ENCODE results near the gene HOXA3. TPM values are rescaled to one million over a fixed set of nuclear protein-coding genes. Genes with fewer than 3 reads are reported as not detected.

Gene HOXA3
- total RNA-seq, 1 experiment from 2014 or later: 8.6 TPM

Other genes starting within 250 kb of the HOXA3 start
- gene HOXA1, start 56.6 kb downstream of the HOXA3 start, total RNA-seq (2014; rRNA removed; shearing (Covaris generic)): 8.2 and 9.1 TPM in 2 replicates
- 1.7 and 2.2 TPM in 2 replicates for gene HOXA2, start 49.9 kb downstream of the HOXA3 start, total RNA-seq (2014; rRNA removed; shearing (Covaris generic))
- 4.9 and 5.8 TPM in 2 replicates for gene HOXA4, start 21.8 kb downstream of the HOXA3 start, total RNA-seq (2014; rRNA removed; shearing (Covaris generic))
- 0.69 and 3.0 TPM in 2 replicates for gene HOXA5, start 8.9 kb downstream of the HOXA3 start, total RNA-seq (2014; rRNA removed; shearing (Covaris generic))
- gene HOXA6, start 4.8 kb downstream of the HOXA3 start, total RNA-seq (2014; rRNA removed; shearing (Covaris generic)): 3.7 TPM in 1 of 2 replicates, not detected in the other
- gene HOXA7, start 4.1 kb upstream of the HOXA3 start, total RNA-seq (2014; rRNA removed; shearing (Covaris generic)): 3.7 and 4.6 TPM in 2 replicates
- 66.1 and 66.8 TPM in 2 replicates for gene HOXA9, start 13.0 kb upstream of the HOXA3 start, total RNA-seq (2014; rRNA removed; shearing (Covaris generic))
- 15.4 and 16.7 TPM in 2 replicates for gene HOXA10, start 21.7 kb upstream of the HOXA3 start, total RNA-seq (2014; rRNA removed; shearing (Covaris generic))
- gene HOXA11, start 32.6 kb upstream of the HOXA3 start, total RNA-seq (2014; rRNA removed; shearing (Covaris generic)): 0.79 and 1.1 TPM in 2 replicates
- 1.4 and 3.4 TPM in 2 replicates for gene HOXA13, start 47.5 kb upstream of the HOXA3 start, total RNA-seq (2014; rRNA removed; shearing (Covaris generic))
- gene EVX1, start 90.2 kb upstream of the HOXA3 start, total RNA-seq (2014; rRNA removed; shearing (Covaris generic)): not detected in 2 replicates

Data from M059J (cell line).